K562 (cell line): ENCODE results near the gene GPR37L1. TPM values are rescaled to one million over a fixed set of nuclear protein-coding genes. Genes with fewer than 3 reads are reported as not detected.

ENCODE experiments used
- ATF7 ChIP-seq: fragments of 450-650 bp; IDR thresholded peaks from 2 replicates; pipeline ENCODE4 v1.7.1; 2014; ENCODE audit warnings: mild to moderate bottlenecking, moderate library complexity
- CHD7 ChIP-seq: fragments of 200-600 bp; sonication (generic); IDR thresholded peaks from one replicate; pipeline ENCODE4 v1.6.1; 2012; ENCODE audit warnings: mild to moderate bottlenecking, low read depth, low read length, inconsistent platforms
- HSF4 ChIP-seq: fragments of 250-450 bp; sonication (Bioruptor Pico); IDR thresholded peaks from 2 replicates; pipeline ENCODE4 v2.1.2; 2022; ENCODE audit warnings: mild to moderate bottlenecking, moderate library complexity, borderline replicate concordance
- NFE2L1 ChIP-seq: fragments of 450-650 bp; IDR thresholded peaks from 2 replicates; pipeline ENCODE4 v1.6.1; 2016; ENCODE audit warnings: missing genetic modification characterization, low read depth, mild to moderate bottlenecking, missing compliant biosample characterization, moderate library complexity, borderline replicate concordance
- PTRF ChIP-seq: fragments of 450-650 bp; IDR thresholded peaks from 2 replicates; pipeline ENCODE4 v1.6.1; 2016; ENCODE audit warnings: mild to moderate bottlenecking, missing genetic modification characterization, missing compliant biosample characterization
- RCOR1 ChIP-seq, 2 experiments: IDR thresholded peaks; 2 replicates each; pipeline ENCODE4 v1.6.1; 2012; ENCODE audit warnings: low read depth in 2 of 2, low read length in 2 of 2, borderline replicate concordance in 1 of 2, improper control_type of control experiment in 1 of 2
- SMAD1 ChIP-seq: fragments of 150-350 bp; IDR thresholded peaks from 2 replicates; pipeline ENCODE4 v1.6.1; 2014; ENCODE audit warnings: low read length, low read depth; ENCODE audit not compliant: partially characterized antibody
- TCF7L2 ChIP-seq: fragments of 150-350 bp; IDR thresholded peaks from 2 replicates; pipeline ENCODE4 v1.6.1; 2016; ENCODE audit warnings: low read depth, mild to moderate bottlenecking, low read length, moderate library complexity
- ZBTB33 ChIP-seq: sonication (generic); formaldehyde crosslinking; IDR thresholded peaks from 2 replicates; pipeline ENCODE4 v1.8.1; 2023; ENCODE audit warnings: mild to moderate bottlenecking, missing genetic modification reagents
- ZNF395 ChIP-seq: fragments of 200-800 bp; sonication (Bioruptor generic); IDR thresholded peaks from 2 replicates; pipeline ENCODE4 v1.6.1; 2017; ENCODE audit warnings: missing genetic modification characterization, missing compliant biosample characterization
- ZNF589 ChIP-seq: fragments of 200-800 bp; sonication (Bioruptor generic); IDR thresholded peaks from 2 replicates; pipeline ENCODE4 v1.6.1; 2016; ENCODE audit warnings: low read depth, missing genetic modification characterization, missing compliant biosample characterization
- ZNF76 ChIP-seq: fragments of 250-450 bp; sonication (Bioruptor Pico); IDR thresholded peaks from 2 replicates; pipeline ENCODE4 v1.4.0; 2020; ENCODE audit warnings: mild to moderate bottlenecking, moderate library complexity, borderline replicate concordance
- polyA plus RNA-seq, 8 experiments: library from polyadenylated mRNA; depleted of rRNA in 4 of 8; stranded (reverse) in 5 of 8; unstranded in 3 of 8; fragments of >200 nt; fragmentation: Nextera tagmentation in 2 of 8; fragmentation: Illumina TruSeq in 1 of 8; extraction: Ambion mirVana in 2 of 8; extraction: Trizol in 1 of 8; gene quantifications; 2 replicates each; pipeline versions ENCODE4 v1.2.1 to v1.2.3, GENCODE V29; 2011 to 2014; ENCODE audit warnings: inconsistent platforms in 1 of 8, missing spikeins in 1 of 8
- total RNA-seq, 7 experiments: library from RNA; depleted of rRNA in 6 of 7; stranded (reverse); fragments of >200 nt in 6 of 7; fragmentation: Illumina TruSeq in 2 of 7; extraction: Trizol in 2 of 7; gene quantifications; 2 replicates each; pipeline versions ENCODE4 v1.2.1 to v1.2.3, GENCODE V29; 2011 to 2021; ENCODE audit warnings: low replicate concordance in 1 of 7

GPR37L1 gene
- total and polyA plus RNA-seq, 9 of the 15 experiments (the other 6 are each of a cell fraction or from before 2014, with no cell fraction given), result not detected

GRCh38 chr1:202076050-202076511, 46.6 kb upstream of the GPR37L1 start (continued):
- TF ChIP-seq CHD7 (no peak), SMAD1 (peak; percentile 85), ATF7 (peak; percentile 45), ZBTB33 (CRISPR knock-in tag) (peak; percentile 13; the same call in 1 of the 2 replicates), ZNF395 (CRISPR knock-in tag) (peak; percentile 90), PTRF (no peak), HSF4 (CRISPR knock-in tag) (no peak), ZNF76 (CRISPR knock-in tag) (peak; percentile 91), TCF7L2 (peak; percentile 65; the same call in 1 of the 2 replicates), RCOR1 (IDR thresholded peaks at IDR 0.05; ENCODE audit: borderline replicate concordance in 1 of 2, low read depth in 2 of 2, low read length in 2 of 2) (peak; percentile 24 to 99; a peak in 3 of 4 replicates), ZNF589 (peak; percentile 91), NFE2L1 (tag) (no peak)
